ENCODE results near the gene VN1R2.
"Not testable (repeated sequence)": the region's sequence is repeated elsewhere in the genome, so short reads cannot be mapped to it uniquely, and the experiment has no call there.

The VN1R2 gene

DNA sequence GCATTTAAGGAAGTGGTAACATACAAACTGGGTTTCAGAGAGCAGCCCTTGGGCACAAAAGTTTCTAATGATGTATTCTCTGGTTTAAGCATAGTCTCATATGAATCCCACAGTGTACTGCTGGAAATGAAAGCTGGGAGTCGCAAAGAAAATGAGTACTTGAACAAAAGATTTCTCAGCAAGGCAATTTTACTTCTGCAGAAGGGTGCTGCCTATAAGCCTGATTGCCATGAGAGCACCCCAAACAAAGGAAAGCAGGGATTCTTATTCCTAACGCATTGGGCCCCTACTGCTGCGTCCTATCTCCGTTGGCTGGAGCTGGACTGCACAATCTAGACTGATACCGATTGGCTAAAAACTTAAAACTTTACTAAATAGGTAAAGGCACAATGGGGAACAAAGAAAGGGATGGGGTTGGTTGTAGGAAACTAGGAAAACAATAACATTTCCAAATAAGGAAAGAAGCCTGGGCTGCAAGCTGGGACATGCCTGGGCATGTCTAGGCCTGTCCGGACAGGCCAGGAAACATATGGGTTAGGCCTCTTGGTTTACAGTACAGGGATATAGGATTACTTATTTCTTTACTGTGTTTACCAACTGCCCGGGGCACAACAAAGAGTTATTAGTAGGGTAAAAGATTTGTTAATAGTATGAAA is 36.8 kb downstream of the VN1R2 start:
- H3K4me3 ChIP-seq (ENCODE audit: low read depth, low read length) = no peak overlapping the region
- DNase-seq (ENCODE audit: low read depth) = no peak
- TF ChIP-seq, protein P1, sequence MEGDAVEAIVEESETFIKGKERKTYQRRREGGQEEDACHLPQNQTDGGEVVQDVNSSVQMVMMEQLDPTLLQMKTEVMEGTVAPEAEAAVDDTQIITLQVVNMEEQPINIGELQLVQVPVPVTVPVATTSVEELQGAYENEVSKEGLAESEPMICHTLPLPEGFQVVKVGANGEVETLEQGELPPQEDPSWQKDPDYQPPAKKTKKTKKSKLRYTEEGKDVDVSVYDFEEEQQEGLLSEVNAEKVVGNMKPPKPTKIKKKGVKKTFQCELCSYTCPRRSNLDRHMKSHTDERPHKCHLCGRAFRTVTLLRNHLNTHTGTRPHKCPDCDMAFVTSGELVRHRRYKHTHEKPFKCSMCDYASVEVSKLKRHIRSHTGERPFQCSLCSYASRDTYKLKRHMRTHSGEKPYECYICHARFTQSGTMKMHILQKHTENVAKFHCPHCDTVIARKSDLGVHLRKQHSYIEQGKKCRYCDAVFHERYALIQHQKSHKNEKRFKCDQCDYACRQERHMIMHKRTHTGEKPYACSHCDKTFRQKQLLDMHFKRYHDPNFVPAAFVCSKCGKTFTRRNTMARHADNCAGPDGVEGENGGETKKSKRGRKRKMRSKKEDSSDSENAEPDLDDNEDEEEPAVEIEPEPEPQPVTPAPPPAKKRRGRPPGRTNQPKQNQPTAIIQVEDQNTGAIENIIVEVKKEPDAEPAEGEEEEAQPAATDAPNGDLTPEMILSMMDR (IDR thresholded peaks at IDR 0.05; ENCODE audit: low read depth, low read length, missing control alignments) = no peak
- in situ Hi-C loops (cut with HindIII; ENCODE audit: low sequenced_read_pairs) = no loop called here

DNA sequence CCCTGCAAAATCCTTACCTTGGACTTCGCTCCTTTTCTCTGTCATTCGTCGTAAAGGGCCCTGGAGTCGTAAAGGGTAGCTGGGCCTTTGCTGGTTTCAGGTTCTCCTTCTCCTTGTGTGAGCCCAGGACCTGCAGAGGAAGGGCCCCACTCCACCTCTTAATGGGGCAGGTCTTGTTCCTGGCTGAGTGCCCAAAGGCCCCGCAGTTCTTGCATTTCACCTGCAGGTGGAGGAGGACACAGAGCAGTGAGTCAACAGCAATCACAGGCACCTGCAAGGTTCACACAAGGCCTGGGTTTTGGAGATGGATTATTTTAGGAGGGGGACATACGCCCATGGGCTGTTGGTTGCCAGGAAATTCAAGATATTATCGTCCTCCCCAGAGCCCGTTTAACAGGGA is 43.2 kb downstream of the VN1R2 start:
- H3K4me3 ChIP-seq (ENCODE audit: low read depth, low read length); DNase-seq (ENCODE audit: low read depth); in situ Hi-C loops (cut with HindIII; ENCODE audit: low sequenced_read_pairs): not testable (repeated sequence)

DNA sequence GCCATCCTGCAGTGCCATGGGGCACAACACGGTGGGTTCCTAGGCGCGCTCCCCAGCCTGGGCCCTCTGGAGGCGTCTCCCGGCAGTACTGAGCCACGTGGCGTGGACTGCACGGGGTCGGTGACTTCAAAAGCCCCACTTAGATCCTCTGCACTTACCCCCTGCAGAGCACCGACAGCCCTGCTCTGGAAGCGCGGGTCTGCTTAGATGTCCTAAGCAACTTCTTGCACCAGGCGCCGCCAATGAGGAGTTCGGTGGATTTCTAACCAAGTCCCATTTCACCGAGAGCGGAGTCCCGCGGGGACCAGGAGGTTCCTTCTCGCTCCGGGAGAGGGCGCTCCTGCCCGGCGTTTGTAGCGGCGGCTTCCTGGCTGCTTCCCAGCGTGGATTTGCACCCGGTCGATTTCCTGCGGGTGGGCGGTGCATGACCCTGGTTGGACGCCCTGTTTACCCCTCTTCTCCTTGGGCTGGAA is 50.3 kb downstream of the VN1R2 start:
- TF ChIP-seq, protein P1 (IDR thresholded peaks at IDR 0.05; ENCODE audit: low read depth, low read length, missing control alignments) = no peak
- no peak overlapping the region for H3K4me3 ChIP-seq (ENCODE audit: low read depth, low read length)
- no peak for DNase-seq (ENCODE audit: low read depth)
- in situ Hi-C loops (cut with HindIII; ENCODE audit: low sequenced_read_pairs) = no loop called here
